ENCODE measurements around the gene DMD. TPM values are rescaled to one million over a fixed set of nuclear protein-coding genes. Genes with fewer than 3 reads are reported as not detected.

The DMD gene
- total and polyA plus RNA-seq, 2 of the 13 experiments (the other 11 are each of a cell fraction or from before 2014, with no cell fraction given): 17.6 to 25.9 TPM

- BruUV-seq (replicated peaks): no TSS peak
- Histone ChIP-seq H3K27ac (ENCODE audit: extremely low read length, insufficient read depth, low read length) (no peak overlapping the region), H3K9me3 (ENCODE audit: low read length) (no peaks in the 10 kb centered on the region), H3K4me3 (replicated peaks in 1 of 3; ENCODE audit: insufficient read depth in 1 of 3, low read depth in 2 of 3, low read length in 3 of 3) (no peak overlapping the region), H3K36me3 (replicated peaks in 1 of 2; ENCODE audit: control insufficient read depth in 1 of 2, insufficient read depth in 2 of 2, low read length in 2 of 2) (no peaks in the 10 kb centered on the region), H3K27me3 (ENCODE audit: control insufficient read depth in 1 of 2, insufficient read depth in 2 of 2, low read length in 2 of 2) (no peaks in the 10 kb centered on the region), H4K20me1 (ENCODE audit: insufficient read depth, low read length) (no peaks in the 10 kb centered on the region), H3K4me2 (ENCODE audit: low read depth, low read length) (no peak overlapping the region), H3K4me1 (ENCODE audit: insufficient read depth, low read length) (no peaks in the 10 kb centered on the region), H3K9ac (ENCODE audit: insufficient read depth, low read depth, low read length) (no peak overlapping the region), H3K79me2 (ENCODE audit: insufficient read depth, low read length) (no peaks in the 10 kb centered on the region), H2AFZ (ENCODE audit: low read length) (no peak overlapping the region)
- ATAC-seq (no peak), DNase-seq (ENCODE audit: low spot score) (no peak), FAIRE-seq (no peak)
- intact Hi-C loops (cut with micrococcal nuclease; ENCODE audit: unreplicated experiment) (no loop called here), in situ Hi-C loops (cut with HindIII; ENCODE audit: extremely low pct_ligation_motif_present, low pct_unique_long_range_greater_than_20kb) (no loop called here)
- peak; percentile 27; the same call in 1 of the 2 replicates for TF ChIP-seq SRF (IDR thresholded peaks at IDR 0.05; ENCODE audit: low read depth, low read length)
- no peak for TF ChIP-seq ZNF552 (CRISPR knock-in tag; IDR thresholded peaks at IDR 0.05; ENCODE audit: borderline replicate concordance)
- POLR2A ChIA-PET: no interaction called here
- CTCF ChIA-PET (ENCODE audit: low intra/inter-chr PET ratio, low total read pairs): no interaction called here
- WGBS (ENCODE audit: low lambda C conversion rate): 0% methylated on average over 1 of the region's 1 CpG
These were observed 1710.4 kb downstream of the DMD start for GRCh38 chrX:31500921-31501320.

- Histone ChIP-seq H3K4me1 (ENCODE audit: insufficient read depth, low read length) (no peaks in the 10 kb centered on the region), H2AFZ (ENCODE audit: low read length) (no peak overlapping the region), H3K9me3 (ENCODE audit: low read length) (no peaks in the 10 kb centered on the region), H3K4me2 (ENCODE audit: low read depth, low read length) (no peak overlapping the region), H3K27me3 (ENCODE audit: control insufficient read depth in 1 of 2, insufficient read depth in 2 of 2, low read length in 2 of 2) (no peaks in the 10 kb centered on the region), H3K9ac (ENCODE audit: insufficient read depth, low read depth, low read length) (no peak overlapping the region), H3K27ac (ENCODE audit: extremely low read length, insufficient read depth, low read length) (no peak overlapping the region), H3K36me3 (replicated peaks in 1 of 2; ENCODE audit: control insufficient read depth in 1 of 2, insufficient read depth in 2 of 2, low read length in 2 of 2) (no peaks in the 10 kb centered on the region), H3K79me2 (ENCODE audit: insufficient read depth, low read length) (no peaks in the 10 kb centered on the region), H3K4me3 (replicated peaks in 1 of 3; ENCODE audit: insufficient read depth in 1 of 3, low read depth in 2 of 3, low read length in 3 of 3) (no peak overlapping the region), H4K20me1 (ENCODE audit: insufficient read depth, low read length) (no peaks in the 10 kb centered on the region)
- BruUV-seq (replicated peaks): no TSS peak
- DNase-seq (ENCODE audit: low spot score) (no peak), FAIRE-seq (no peak), ATAC-seq (no peak)
- in situ Hi-C loops (cut with HindIII; ENCODE audit: extremely low pct_ligation_motif_present, low pct_unique_long_range_greater_than_20kb) (no loop called here), intact Hi-C loops (cut with micrococcal nuclease; ENCODE audit: unreplicated experiment) (no loop called here)
- POLR2A ChIA-PET: no interaction called here
- no peak for TF ChIP-seq ZNF143 (CRISPR knock-in tag; IDR thresholded peaks at IDR 0.05)
- no peak for TF ChIP-seq MYNN (CRISPR knock-in tag; IDR thresholded peaks at IDR 0.05; ENCODE audit: low read depth)
- CTCF ChIA-PET (ENCODE audit: low intra/inter-chr PET ratio, low total read pairs): no interaction called here
- 0% methylated on average over 2 of the region's 2 CpGs for WGBS (ENCODE audit: low lambda C conversion rate)
These were observed 1712.2 kb downstream of the DMD start for GRCh38 chrX:31499109-31499508.

All from HepG2 (cell line).